GM06990 (cell line): ENCODE measurements around the gene ZMAT1.

ENCODE experiments used
- DNase-seq: peaks from one replicate; pipeline ENCODE4 v3.0.0-alpha.2; 2011; ENCODE audit not compliant: insufficient read length; ENCODE audit errors: extremely low read depth
- H3K27me3 ChIP-seq: replicated peaks from 2 replicates; pipeline ENCODE4 v1.6.0; 2011; ENCODE audit warnings: low read length; ENCODE audit not compliant: control insufficient read depth, insufficient read depth
- H3K36me3 ChIP-seq: 2 replicates; pipeline ENCODE4 v1.5.1; 2011; ENCODE audit warnings: low read length; ENCODE audit not compliant: control insufficient read depth, insufficient read depth
- H3K4me3 ChIP-seq: replicated peaks from 2 replicates; pipeline ENCODE4 v1.5.1; 2011; ENCODE audit warnings: low read depth, mild to moderate bottlenecking, control low read depth, low read length
- TF ChIP-seq, protein P1 (sequence below): IDR thresholded peaks from 2 replicates; pipeline ENCODE4 v1.5.1; 2011; ENCODE audit warnings: low read length, control low read depth, mild to moderate bottlenecking, inconsistent platforms; ENCODE audit not compliant: insufficient read depth, poor library complexity, severe bottlenecking

The ZMAT1 gene

DNA sequence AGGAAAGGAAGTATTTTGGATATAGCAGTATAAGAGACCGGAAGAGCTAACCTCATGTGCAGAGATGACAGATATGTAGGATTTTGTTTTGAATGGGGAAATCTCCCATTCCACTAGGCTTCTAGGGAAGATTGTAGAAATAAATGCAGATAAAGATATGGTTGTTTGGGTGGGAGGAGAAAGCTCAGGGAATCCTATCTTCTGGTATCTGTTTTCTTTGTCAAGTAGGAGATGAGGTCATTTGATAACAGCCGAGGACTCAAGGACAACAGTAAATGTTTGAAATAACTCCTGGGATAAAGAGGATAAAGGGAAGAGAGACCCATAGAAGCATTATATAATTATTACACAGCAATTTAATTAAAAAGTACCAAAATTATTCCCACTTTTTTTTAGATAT lies 24.7 kb upstream of the ZMAT1 start:
- no peaks in the 10 kb centered on the region for H3K27me3 ChIP-seq
- no peak for DNase-seq
- TF ChIP-seq, protein P1, sequence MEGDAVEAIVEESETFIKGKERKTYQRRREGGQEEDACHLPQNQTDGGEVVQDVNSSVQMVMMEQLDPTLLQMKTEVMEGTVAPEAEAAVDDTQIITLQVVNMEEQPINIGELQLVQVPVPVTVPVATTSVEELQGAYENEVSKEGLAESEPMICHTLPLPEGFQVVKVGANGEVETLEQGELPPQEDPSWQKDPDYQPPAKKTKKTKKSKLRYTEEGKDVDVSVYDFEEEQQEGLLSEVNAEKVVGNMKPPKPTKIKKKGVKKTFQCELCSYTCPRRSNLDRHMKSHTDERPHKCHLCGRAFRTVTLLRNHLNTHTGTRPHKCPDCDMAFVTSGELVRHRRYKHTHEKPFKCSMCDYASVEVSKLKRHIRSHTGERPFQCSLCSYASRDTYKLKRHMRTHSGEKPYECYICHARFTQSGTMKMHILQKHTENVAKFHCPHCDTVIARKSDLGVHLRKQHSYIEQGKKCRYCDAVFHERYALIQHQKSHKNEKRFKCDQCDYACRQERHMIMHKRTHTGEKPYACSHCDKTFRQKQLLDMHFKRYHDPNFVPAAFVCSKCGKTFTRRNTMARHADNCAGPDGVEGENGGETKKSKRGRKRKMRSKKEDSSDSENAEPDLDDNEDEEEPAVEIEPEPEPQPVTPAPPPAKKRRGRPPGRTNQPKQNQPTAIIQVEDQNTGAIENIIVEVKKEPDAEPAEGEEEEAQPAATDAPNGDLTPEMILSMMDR = no peak
- H3K4me3 ChIP-seq = no peak overlapping the region
- H3K36me3 ChIP-seq = no peaks in the 10 kb centered on the region

DNA sequence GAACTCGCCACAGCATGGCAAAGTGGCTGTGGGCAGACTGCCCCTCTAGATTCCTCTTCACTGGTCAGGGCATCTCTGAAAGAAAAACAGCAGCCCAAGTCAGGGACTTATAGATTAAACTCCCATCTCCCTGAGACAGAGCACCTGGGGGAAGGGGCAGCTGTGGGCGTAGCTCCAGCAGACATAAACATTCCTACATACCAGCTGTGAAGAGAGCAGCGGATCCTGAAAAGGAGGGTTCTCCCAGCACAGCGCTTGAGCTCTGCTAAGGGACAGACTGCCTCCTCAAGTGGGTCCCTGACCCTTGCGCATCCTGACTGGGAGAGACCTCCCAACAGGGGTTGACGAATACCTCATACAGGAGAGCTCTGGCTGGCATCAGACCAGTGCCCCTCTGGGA lies 18.8 kb upstream of the ZMAT1 start:
- H3K27me3 ChIP-seq = no peaks in the 10 kb centered on the region

DNA sequence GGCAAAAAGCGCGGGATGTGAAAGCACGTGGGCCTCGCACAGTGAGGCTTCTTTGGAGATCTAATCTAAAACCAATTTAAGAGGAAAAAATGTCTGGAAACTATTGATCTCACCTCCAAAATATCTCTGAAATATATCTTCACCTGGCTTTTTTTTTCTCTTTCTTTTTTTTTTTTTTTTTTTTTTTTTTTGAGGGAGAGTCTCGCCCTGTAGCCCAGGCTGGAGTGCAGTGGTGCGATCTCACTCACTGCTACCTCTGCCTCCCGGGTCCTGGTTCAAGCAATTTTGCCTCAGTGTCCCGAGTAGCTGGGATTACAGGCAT lies 383 bp upstream of the ZMAT1 start:
- peak overlapping the region; percentile 50; the same call in 1 of the 2 replicates for H3K4me3 ChIP-seq

More for the DNA sequence above, 18.8 kb upstream of the ZMAT1 start:
- no peak for DNase-seq
- TF ChIP-seq, protein P1 = no peak
- H3K36me3 ChIP-seq = no peaks in the 10 kb centered on the region
- no peak overlapping the region for H3K4me3 ChIP-seq

DNA sequence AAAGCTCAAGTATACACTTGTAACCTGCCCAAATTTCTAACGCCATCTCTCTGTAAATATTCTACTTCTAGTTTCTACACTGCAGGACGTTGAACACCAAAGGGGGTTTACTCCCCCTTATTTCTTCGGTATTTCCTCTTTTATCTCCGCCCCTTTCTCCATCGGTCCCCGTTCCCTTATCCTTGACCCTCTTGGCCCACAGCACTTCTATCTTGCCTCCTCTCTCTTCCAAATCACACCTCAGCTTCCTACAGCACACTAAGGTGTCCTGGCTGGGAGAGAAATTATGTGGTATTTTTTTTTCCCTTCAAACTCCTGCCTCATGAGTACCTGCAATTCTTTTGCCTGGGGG lies 715 bp downstream of the ZMAT1 start:
- Histone ChIP-seq H3K4me3 (peak overlapping the region; percentile 50), H3K36me3 (no peaks in the 10 kb centered on the region), H3K27me3 (no peaks in the 10 kb centered on the region)
- no peak for DNase-seq
- TF ChIP-seq, protein P1 = no peak

More for the DNA sequence above, 383 bp upstream of the ZMAT1 start:
- H3K27me3 ChIP-seq = no peaks in the 10 kb centered on the region
- no peaks in the 10 kb centered on the region for H3K36me3 ChIP-seq
- no peak for DNase-seq
- TF ChIP-seq, protein P1 = no peak

DNA sequence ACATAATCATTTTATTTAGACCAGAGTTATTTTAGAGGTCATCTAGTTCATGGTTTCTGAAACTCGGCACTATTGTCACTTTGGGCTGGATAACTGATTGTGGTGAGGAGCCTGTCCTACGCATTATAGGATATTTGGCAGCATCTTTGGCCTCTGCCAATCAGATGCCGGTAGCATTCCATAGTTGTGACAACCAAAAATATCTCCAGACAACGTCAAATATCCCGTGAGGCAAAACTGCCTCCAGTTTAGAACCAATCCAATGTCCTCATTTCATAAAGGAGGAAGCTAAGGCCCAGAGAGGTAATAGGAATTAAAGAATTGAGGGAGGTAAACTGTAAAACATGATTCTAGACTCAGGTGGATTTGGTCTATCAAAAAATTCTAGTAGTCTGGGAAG lies 6.1 kb downstream of the ZMAT1 start:
- no peak overlapping the region for H3K4me3 ChIP-seq
- H3K27me3 ChIP-seq = no peaks in the 10 kb centered on the region
- TF ChIP-seq, protein P1 = no peak
- H3K36me3 ChIP-seq = no peaks in the 10 kb centered on the region
- no peak for DNase-seq

DNA sequence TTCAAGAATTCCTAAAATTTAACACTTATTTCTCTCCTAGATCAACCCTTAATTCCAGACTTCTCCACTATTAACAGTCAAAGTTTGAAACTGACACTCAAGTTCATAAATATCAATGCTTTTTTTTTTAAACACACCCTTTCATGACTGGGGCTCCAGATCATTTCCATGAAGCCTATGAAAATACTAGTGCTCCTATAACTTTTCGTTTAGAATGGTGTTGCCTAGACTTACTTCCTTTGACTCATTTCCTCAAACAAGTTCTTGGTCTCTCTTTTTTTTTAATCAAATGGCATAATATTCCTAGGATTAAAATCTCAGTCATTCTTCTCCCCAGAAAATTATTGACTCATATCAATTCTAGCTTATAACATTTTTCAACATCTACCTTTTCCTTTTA lies 13.1 kb downstream of the ZMAT1 start:
- DNase-seq = no peak
- H3K4me3 ChIP-seq = no peak overlapping the region
- TF ChIP-seq, protein P1 = no peak
- no peaks in the 10 kb centered on the region for H3K36me3 ChIP-seq
- H3K27me3 ChIP-seq = no peaks in the 10 kb centered on the region
